ENCODE data around the gene CCDC106.

The CCDC106 gene

DNA sequence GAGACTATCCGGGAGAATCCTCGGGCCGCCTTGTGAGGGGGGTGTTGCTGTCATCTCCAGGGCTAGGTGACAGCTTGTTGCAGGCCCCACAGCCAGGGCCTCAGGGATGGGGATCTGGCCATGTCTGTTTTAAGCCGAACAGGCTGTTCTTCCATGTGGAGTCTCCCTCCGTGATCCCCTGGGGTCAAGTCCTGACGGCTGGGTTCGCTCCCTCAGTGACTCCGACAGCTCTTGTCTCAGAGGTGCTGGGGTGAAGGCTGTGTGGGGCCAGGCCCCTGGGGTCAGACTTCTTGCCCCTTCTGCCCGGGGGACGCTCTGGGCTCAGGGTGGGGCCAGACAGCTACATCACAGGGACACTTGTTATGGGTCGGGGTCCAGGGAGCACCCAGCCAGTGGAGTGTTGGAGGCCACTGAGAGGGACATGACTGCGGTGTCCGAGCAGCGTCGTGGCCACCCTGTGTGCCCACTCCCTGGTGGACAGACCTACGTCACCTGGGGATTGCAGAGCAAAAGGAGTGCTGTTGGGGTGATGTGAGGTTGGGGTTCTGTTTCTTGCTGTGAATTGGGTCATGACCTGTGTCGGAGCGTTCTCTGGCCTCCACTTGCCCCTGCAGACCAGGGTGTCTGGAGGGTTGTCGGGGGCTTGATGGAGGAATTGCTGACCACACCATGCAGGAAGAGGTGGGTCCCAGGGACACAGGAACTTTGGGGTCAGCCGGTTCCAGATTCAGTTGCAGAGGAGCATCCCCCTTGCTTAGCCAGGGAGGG, 48.5 kb downstream of the CCDC106 start:
- Histone ChIP-seq H3K9me3 (replicated peaks; ENCODE audit: insufficient read depth, low read length) (no peaks in the 10 kb centered on the region), H3K9ac (ENCODE audit: low read length) (no peak overlapping the region), H3K9me2 (replicated peaks; ENCODE audit: insufficient read depth, low read length) (no peaks in the 10 kb centered on the region), H4K20me1 (ENCODE audit: insufficient read depth, low read length) (no peaks in the 10 kb centered on the region), H3F3A (ENCODE audit: insufficient read depth, low read length) (no peaks in the 10 kb centered on the region), H3K27ac (ENCODE audit: low read length) (no peak overlapping the region), H3K4me2 (ENCODE audit: low read depth, low read length) (no peak overlapping the region), H2AFZ (ENCODE audit: low read length) (no peak overlapping the region), H3K27me3 (replicated peaks; ENCODE audit: insufficient read depth, low read length) (no peaks in the 10 kb centered on the region), H3K79me2 (ENCODE audit: low read length) (no peaks in the 10 kb centered on the region), H3K4me1 (ENCODE audit: low read length) (no peaks in the 10 kb centered on the region), H3K4me3 (ENCODE audit: low read length) (no peak overlapping the region), H3K36me3 (replicated peaks; ENCODE audit: insufficient read depth, low read length) (0 out of 2 replicates have a peak, but pooled peaks cover 1% of the 10 kb centered on the region)
- no peak for TF ChIP-seq EZH2phosphoT487 (IDR thresholded peaks at IDR 0.05; ENCODE audit: low read length)
- no peak for TF ChIP-seq EZH2 (optimal IDR thresholded peaks at IDR 0.05; ENCODE audit: low read depth, low read length)
- TF ChIP-seq, protein P1, sequence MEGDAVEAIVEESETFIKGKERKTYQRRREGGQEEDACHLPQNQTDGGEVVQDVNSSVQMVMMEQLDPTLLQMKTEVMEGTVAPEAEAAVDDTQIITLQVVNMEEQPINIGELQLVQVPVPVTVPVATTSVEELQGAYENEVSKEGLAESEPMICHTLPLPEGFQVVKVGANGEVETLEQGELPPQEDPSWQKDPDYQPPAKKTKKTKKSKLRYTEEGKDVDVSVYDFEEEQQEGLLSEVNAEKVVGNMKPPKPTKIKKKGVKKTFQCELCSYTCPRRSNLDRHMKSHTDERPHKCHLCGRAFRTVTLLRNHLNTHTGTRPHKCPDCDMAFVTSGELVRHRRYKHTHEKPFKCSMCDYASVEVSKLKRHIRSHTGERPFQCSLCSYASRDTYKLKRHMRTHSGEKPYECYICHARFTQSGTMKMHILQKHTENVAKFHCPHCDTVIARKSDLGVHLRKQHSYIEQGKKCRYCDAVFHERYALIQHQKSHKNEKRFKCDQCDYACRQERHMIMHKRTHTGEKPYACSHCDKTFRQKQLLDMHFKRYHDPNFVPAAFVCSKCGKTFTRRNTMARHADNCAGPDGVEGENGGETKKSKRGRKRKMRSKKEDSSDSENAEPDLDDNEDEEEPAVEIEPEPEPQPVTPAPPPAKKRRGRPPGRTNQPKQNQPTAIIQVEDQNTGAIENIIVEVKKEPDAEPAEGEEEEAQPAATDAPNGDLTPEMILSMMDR (IDR thresholded peaks at IDR 0.05; ENCODE audit: low read length): no peak
- DNase-seq: no peak

DNA sequence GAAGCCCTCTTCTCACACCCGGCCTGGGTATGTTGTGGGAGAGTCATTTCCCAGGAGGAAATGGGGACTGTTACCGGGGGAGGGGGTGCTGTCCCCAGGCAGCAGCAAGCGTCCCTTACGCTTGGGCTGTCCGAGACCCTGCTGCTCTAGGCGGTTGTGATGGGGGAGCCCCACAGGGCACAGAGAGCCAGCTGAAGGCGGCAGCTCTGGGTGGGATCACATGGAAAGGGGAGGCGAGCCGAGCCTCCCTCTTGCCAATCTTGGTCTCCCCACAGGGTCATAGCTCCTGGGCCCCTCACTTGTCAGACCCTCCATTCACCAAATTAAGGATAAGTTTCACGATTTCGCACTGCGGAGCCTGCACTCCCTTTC, 49.0 kb downstream of the CCDC106 start:
- no peak overlapping the region for H3K4me2 ChIP-seq (ENCODE audit: low read depth, low read length)
- no peaks in the 10 kb centered on the region for H3K79me2 ChIP-seq (ENCODE audit: low read length)
- no peak overlapping the region for H3K9ac ChIP-seq (ENCODE audit: low read length)
- no peaks in the 10 kb centered on the region for H3K4me1 ChIP-seq (ENCODE audit: low read length)
- H2AFZ ChIP-seq (ENCODE audit: low read length): no peak overlapping the region
- H3F3A ChIP-seq (ENCODE audit: insufficient read depth, low read length): no peaks in the 10 kb centered on the region
- no peaks in the 10 kb centered on the region for H3K27me3 ChIP-seq (replicated peaks; ENCODE audit: insufficient read depth, low read length)
- H3K36me3 ChIP-seq (replicated peaks; ENCODE audit: insufficient read depth, low read length): 0 out of 2 replicates have a peak, but pooled peaks cover 2% of the 10 kb centered on the region
- DNase-seq: no peak
- H3K4me3 ChIP-seq (ENCODE audit: low read length): no peak overlapping the region
- H3K27ac ChIP-seq (ENCODE audit: low read length): no peak overlapping the region
- TF ChIP-seq, protein P1 (IDR thresholded peaks at IDR 0.05; ENCODE audit: low read length): no peak
- no peak for TF ChIP-seq EZH2phosphoT487 (IDR thresholded peaks at IDR 0.05; ENCODE audit: low read length)
- no peak for TF ChIP-seq EZH2 (optimal IDR thresholded peaks at IDR 0.05; ENCODE audit: low read depth, low read length)
- no peaks in the 10 kb centered on the region for H4K20me1 ChIP-seq (ENCODE audit: insufficient read depth, low read length)
- H3K9me3 ChIP-seq (replicated peaks; ENCODE audit: insufficient read depth, low read length): no peaks in the 10 kb centered on the region
- no peaks in the 10 kb centered on the region for H3K9me2 ChIP-seq (replicated peaks; ENCODE audit: insufficient read depth, low read length)

DNA sequence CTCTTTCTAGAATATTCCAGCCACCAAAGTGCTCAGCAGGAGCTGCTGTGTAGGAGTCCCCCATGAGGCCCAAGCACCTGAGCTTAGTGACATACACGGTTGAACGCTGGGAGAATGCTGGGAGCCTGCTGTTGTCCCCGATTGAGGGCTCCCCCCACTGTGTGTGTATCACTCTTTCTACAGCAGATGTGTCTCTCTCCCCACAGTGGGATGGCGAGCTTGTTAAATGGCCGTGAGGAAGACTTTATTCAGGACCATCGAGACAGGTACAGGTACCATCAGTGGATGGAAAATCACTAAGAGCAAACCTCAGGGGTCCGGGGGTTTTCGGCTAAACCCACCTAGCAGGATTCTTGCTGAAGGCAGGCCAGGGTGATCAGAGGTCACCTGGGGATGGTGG, 49.7 kb downstream of the CCDC106 start:
- no peak for TF ChIP-seq EZH2 (optimal IDR thresholded peaks at IDR 0.05; ENCODE audit: low read depth, low read length)
- no peak overlapping the region for H3K4me3 ChIP-seq (ENCODE audit: low read length)
- H3K36me3 ChIP-seq (replicated peaks; ENCODE audit: insufficient read depth, low read length): 0 out of 2 replicates have a peak, but pooled peaks cover 2% of the 10 kb centered on the region
- H4K20me1 ChIP-seq (ENCODE audit: insufficient read depth, low read length): no peaks in the 10 kb centered on the region
- no peaks in the 10 kb centered on the region for H3K9me2 ChIP-seq (replicated peaks; ENCODE audit: insufficient read depth, low read length)
- DNase-seq: no peak
- no peaks in the 10 kb centered on the region for H3K79me2 ChIP-seq (ENCODE audit: low read length)
- H3K9ac ChIP-seq (ENCODE audit: low read length): no peak overlapping the region
- no peaks in the 10 kb centered on the region for H3K27me3 ChIP-seq (replicated peaks; ENCODE audit: insufficient read depth, low read length)
- H3K4me2 ChIP-seq (ENCODE audit: low read depth, low read length): no peak overlapping the region
- H2AFZ ChIP-seq (ENCODE audit: low read length): no peak overlapping the region
- no peak overlapping the region for H3K27ac ChIP-seq (ENCODE audit: low read length)
- H3K4me1 ChIP-seq (ENCODE audit: low read length): no peaks in the 10 kb centered on the region
- H3K9me3 ChIP-seq (replicated peaks; ENCODE audit: insufficient read depth, low read length): no peaks in the 10 kb centered on the region
- no peaks in the 10 kb centered on the region for H3F3A ChIP-seq (ENCODE audit: insufficient read depth, low read length)

- Histone ChIP-seq H3K36me3 (replicated peaks; ENCODE audit: insufficient read depth, low read length) (0 out of 2 replicates have a peak, but pooled peaks cover 2% of the 10 kb centered on the region), H3K4me1 (ENCODE audit: low read length) (no peaks in the 10 kb centered on the region)
- TF ChIP-seq, protein P1 (IDR thresholded peaks at IDR 0.05; ENCODE audit: low read length): no peak
These were observed 50.2 kb downstream of the CCDC106 start for GRCh38 chr19:55698256-55698655.

More at GRCh38 chr19:55698256-55698655, 50.2 kb downstream of the CCDC106 start:
- Histone ChIP-seq H3K4me3 (ENCODE audit: low read length) (no peak overlapping the region), H3K27ac (ENCODE audit: low read length) (no peak overlapping the region), H3K4me2 (ENCODE audit: low read depth, low read length) (no peak overlapping the region), H3K27me3 (replicated peaks; ENCODE audit: insufficient read depth, low read length) (no peaks in the 10 kb centered on the region), H3K9ac (ENCODE audit: low read length) (no peak overlapping the region), H4K20me1 (ENCODE audit: insufficient read depth, low read length) (no peaks in the 10 kb centered on the region), H3K79me2 (ENCODE audit: low read length) (no peaks in the 10 kb centered on the region), H3K9me2 (replicated peaks; ENCODE audit: insufficient read depth, low read length) (no peaks in the 10 kb centered on the region), H2AFZ (ENCODE audit: low read length) (no peak overlapping the region), H3F3A (ENCODE audit: insufficient read depth, low read length) (no peaks in the 10 kb centered on the region), H3K9me3 (replicated peaks; ENCODE audit: insufficient read depth, low read length) (no peaks in the 10 kb centered on the region)
- no peak for DNase-seq

Data from MM.1S (cell line).